Lower lobe of right lung (tissue), 2 donors: ENCODE results near the gene REEP1. TPM values are rescaled to one million over a fixed set of nuclear protein-coding genes. Genes with fewer than 3 reads are reported as not detected.

Experiments used
- ATAC-seq, 2 donors: fragments of 200-7000 bp; cut with Tn5 transposase; one replicate each; pipeline ENCODE4 v1.9.1; 2020 to 2022; ENCODE audit warnings: mild to moderate bottlenecking in 2 of 2, moderate library complexity in 2 of 2
- DNase-seq: peaks from one replicate; pipeline ENCODE4 v3.0.0-alpha.2; 2020
- H3K27ac ChIP-seq: fragments of 200-600 bp; one replicate; pipeline ENCODE4 v1.8.0; 2022
- H3K27me3 ChIP-seq: fragments of 200-600 bp; one replicate; pipeline ENCODE4 v1.8.0; 2022; ENCODE audit warnings: low read depth
- H3K36me3 ChIP-seq: fragments of 200-600 bp; one replicate; pipeline ENCODE4 v1.8.0; 2022; ENCODE audit warnings: mild to moderate bottlenecking
- H3K4me1 ChIP-seq: fragments of 200-600 bp; one replicate; pipeline ENCODE4 v1.8.0; 2022
- H3K4me3 ChIP-seq: fragments of 200-600 bp; one replicate; pipeline ENCODE4 v1.8.0; 2022; ENCODE audit warnings: mild to moderate bottlenecking
- H3K9me3 ChIP-seq: fragments of 200-600 bp; one replicate; pipeline ENCODE4 v1.8.0; 2022
- intact Hi-C: fragments of 100-400 bp; cut with DNase I; formaldehyde crosslinking; loops from one replicate; pipeline ENCODE4 v1.11.0; 2022
- total RNA-seq: library from RNA; stranded (reverse); fragmentation: NEBNext Ultra II Directional; extraction: Animal tissue kit (Norgen Biotek cat#: 25700); gene quantifications from one replicate; pipeline ENCODE4 v1.2.1, GENCODE V29; 2021
- TF ChIP-seq, protein P1 (sequence below): fragments of 200-600 bp; IDR thresholded peaks from one replicate; pipeline ENCODE4 v1.8.0; 2022; ENCODE audit warnings: antibody characterized with exemption, mild to moderate bottlenecking
- donor health status: DM: no; HTN: yes; CAD: no; lungs with severe emphysema.

Gene REEP1
- total RNA-seq, 1 donor from 2014 or later = 6.9 TPM

DNA sequence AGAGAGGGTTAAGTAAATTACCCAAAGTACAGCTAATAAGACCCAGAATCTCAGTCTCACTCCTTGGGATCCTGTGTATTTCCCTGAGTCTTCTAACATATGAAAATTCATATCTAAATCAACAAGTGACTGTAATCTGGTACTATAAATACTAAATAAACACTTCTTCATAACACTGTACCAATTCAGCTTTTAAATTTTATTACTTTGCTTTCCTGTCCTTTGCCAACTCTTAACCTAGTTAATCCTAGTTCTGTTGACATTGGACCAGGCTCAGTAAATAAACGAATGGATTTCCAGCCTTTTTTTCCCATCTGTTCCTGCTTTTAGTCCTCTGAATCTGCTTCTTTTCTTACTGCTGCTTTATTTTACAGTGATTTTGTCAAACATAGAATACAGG, 124.4 kb downstream of the REEP1 start:
- TF ChIP-seq, protein P1, sequence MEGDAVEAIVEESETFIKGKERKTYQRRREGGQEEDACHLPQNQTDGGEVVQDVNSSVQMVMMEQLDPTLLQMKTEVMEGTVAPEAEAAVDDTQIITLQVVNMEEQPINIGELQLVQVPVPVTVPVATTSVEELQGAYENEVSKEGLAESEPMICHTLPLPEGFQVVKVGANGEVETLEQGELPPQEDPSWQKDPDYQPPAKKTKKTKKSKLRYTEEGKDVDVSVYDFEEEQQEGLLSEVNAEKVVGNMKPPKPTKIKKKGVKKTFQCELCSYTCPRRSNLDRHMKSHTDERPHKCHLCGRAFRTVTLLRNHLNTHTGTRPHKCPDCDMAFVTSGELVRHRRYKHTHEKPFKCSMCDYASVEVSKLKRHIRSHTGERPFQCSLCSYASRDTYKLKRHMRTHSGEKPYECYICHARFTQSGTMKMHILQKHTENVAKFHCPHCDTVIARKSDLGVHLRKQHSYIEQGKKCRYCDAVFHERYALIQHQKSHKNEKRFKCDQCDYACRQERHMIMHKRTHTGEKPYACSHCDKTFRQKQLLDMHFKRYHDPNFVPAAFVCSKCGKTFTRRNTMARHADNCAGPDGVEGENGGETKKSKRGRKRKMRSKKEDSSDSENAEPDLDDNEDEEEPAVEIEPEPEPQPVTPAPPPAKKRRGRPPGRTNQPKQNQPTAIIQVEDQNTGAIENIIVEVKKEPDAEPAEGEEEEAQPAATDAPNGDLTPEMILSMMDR = no peak
- peaks cover 55% of the 10 kb centered on the region for H3K36me3 ChIP-seq
- intact Hi-C loops = loop anchor here (10.0 kb wide), 1 partner anchor 152 kb away; no protein-coding TSS in a partner anchor
- no peak overlapping the region for H3K27ac ChIP-seq
- DNase-seq (no peak), ATAC-seq (peak in 1 of 2 donors; percentile 34)
- peaks cover 6% of the 10 kb centered on the region for H3K27me3 ChIP-seq
- H3K4me3 ChIP-seq = no peak overlapping the region
- H3K9me3 ChIP-seq = no peaks in the 10 kb centered on the region
- peaks cover 14% of the 10 kb centered on the region for H3K4me1 ChIP-seq

DNA sequence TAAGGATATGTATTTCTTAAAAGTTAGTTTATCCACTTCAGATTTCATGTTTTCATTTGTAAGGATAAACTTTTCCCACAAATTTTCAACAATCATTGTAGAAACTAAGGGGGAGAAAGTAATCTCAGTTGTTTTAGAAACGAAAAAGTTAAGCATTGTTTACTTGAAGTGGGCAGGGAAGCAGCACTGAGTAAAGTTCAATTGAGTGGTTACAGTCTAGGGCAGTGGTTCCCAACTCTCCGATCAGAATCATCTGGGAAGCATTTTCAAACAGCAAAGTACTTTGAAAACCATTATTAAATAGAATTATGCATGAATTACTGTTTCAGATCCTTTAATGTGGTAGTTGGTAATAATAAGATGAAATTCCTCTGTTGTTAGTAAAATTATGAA, 125.6 kb downstream of the REEP1 start:
- TF ChIP-seq, protein P1 = no peak
- Histone ChIP-seq H3K27me3 (peaks cover 5% of the 10 kb centered on the region), H3K36me3 (peaks cover 67% of the 10 kb centered on the region), H3K4me3 (no peak overlapping the region), H3K9me3 (no peaks in the 10 kb centered on the region), H3K27ac (no peak overlapping the region), H3K4me1 (peaks cover 14% of the 10 kb centered on the region)
- peak; percentile 45 to 74 for ATAC-seq
- intact Hi-C loops = loop anchor here (10.0 kb wide), 1 partner anchor 153 kb away; no protein-coding TSS in a partner anchor
- DNase-seq = no peak

GRCh38 chr2:86211033-86211795, 126.2 kb downstream of the REEP1 start:
- Histone ChIP-seq H3K4me3 (no peak overlapping the region), H3K36me3 (peaks cover 73% of the 10 kb centered on the region), H3K27me3 (no peaks in the 10 kb centered on the region), H3K4me1 (peaks cover 14% of the 10 kb centered on the region), H3K9me3 (no peaks in the 10 kb centered on the region), H3K27ac (no peak overlapping the region)
- intact Hi-C loops = loop anchor here (10.0 kb wide), 1 partner anchor 154 kb away; no protein-coding TSS in a partner anchor
- TF ChIP-seq, protein P1 = no peak
- peak; percentile 63 for DNase-seq
- ATAC-seq = peak; percentile 93 to 95

DNA sequence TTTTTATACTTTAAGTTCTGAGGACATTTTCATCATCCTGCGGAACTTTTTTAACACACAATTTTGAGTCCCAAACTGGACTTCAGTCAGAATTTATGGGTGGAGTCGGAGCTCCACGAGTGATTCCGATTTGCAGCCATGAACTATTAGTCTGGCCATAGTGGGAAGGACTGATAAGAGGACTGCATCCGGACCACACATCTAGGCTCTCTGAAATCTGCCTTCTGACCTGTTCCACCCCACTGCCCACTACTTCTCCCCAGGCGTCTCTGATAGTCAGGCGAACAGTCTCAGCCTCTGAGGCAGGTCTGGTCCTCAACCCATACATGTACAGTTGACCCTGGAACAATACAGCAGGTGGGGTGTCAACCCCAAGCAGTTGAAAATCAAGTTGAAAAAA, 133.0 kb downstream of the REEP1 start:
- ATAC-seq = no peak
- TF ChIP-seq, protein P1 = no peak
- peaks cover 18% of the 10 kb centered on the region for H3K4me1 ChIP-seq
- H3K27me3 ChIP-seq = no peaks in the 10 kb centered on the region
- H3K9me3 ChIP-seq = no peaks in the 10 kb centered on the region
- no peak overlapping the region for H3K4me3 ChIP-seq
- H3K36me3 ChIP-seq = peaks cover 36% of the 10 kb centered on the region
- intact Hi-C loops = no loop called here
- no peak overlapping the region for H3K27ac ChIP-seq
- DNase-seq = no peak

GRCh38 chr2:86203614-86204013, 133.8 kb downstream of the REEP1 start:
- Histone ChIP-seq H3K27me3 (no peaks in the 10 kb centered on the region), H3K27ac (no peak overlapping the region), H3K9me3 (no peaks in the 10 kb centered on the region), H3K4me1 (peaks cover 18% of the 10 kb centered on the region), H3K4me3 (no peak overlapping the region), H3K36me3 (peaks cover 27% of the 10 kb centered on the region)
- ATAC-seq = no peak
- TF ChIP-seq, protein P1 = no peak
- DNase-seq = no peak
- intact Hi-C loops = no loop called here
